ENCODE data around the gene DIPK1B. TPM values are rescaled to one million over a fixed set of nuclear protein-coding genes. Genes with fewer than 3 reads are reported as not detected.

The DIPK1B gene
- total and polyA plus RNA-seq, 2 donors (not counting 3 experiments of a cell fraction or from before 2014, with no cell fraction given): 253 to 441 TPM

GRCh38 chr9:136695435-136695895 lies 16.9 kb upstream of the DIPK1B start:
- TF ChIP-seq MAX (IDR thresholded peaks at IDR 0.05; ENCODE audit: insufficient read depth, insufficient read length) (no peak), EZH2 (IDR thresholded peaks at IDR 0.05; ENCODE audit: borderline replicate concordance, low read depth, low read length, severe bottlenecking) (no peak), JUN (IDR thresholded peaks at IDR 0.05; ENCODE audit: borderline replicate concordance, insufficient read depth, insufficient read length, low read depth) (no peak), POLR2AphosphoS5 (IDR thresholded peaks at IDR 0.05; ENCODE audit: insufficient read depth, low read depth, low read length) (no peak), GATA2 (IDR thresholded peaks at IDR 0.05; ENCODE audit: insufficient read depth, insufficient read length, low read depth, low read length) (no peak), MYC (IDR thresholded peaks at IDR 0.05; ENCODE audit: low read depth, low read length) (no peak), CTCF (IDR thresholded peaks at IDR 0.05; ENCODE audit: extremely low read depth in 1 of 2, insufficient read depth in 1 of 2, low read depth in 1 of 2, low read length in 2 of 2) (no peak), FOS (IDR thresholded peaks at IDR 0.05; ENCODE audit: borderline replicate concordance, insufficient read depth, low read length) (no peak), POLR2A (IDR thresholded peaks at IDR 0.05; ENCODE audit: low read depth, low read length) (no peak)
- ChIA-PET POLR2A (no interaction called here), CTCF (interaction anchor here (1.3 to 1.6 kb wide), 4 partner anchors 9 to 32 kb away, joined by 4 to 5 read pairs (median 4); no protein-coding TSS in a partner anchor)
- peak; percentile 29 for DNase-seq (ENCODE audit: low read depth, low spot score)
- H3K4me1 ChIP-seq (ENCODE audit: control insufficient read depth, extremely low read depth, insufficient read depth, low read length): peaks cover 6% of the 10 kb centered on the region
- no peaks in the 10 kb centered on the region for H3K9me1 ChIP-seq (replicated peaks; ENCODE audit: control insufficient read depth, extremely low read depth, insufficient read depth, low read length)
- H4K20me1 ChIP-seq (replicated peaks; ENCODE audit: control insufficient read depth, extremely low read depth, insufficient read depth, low read length): no peaks in the 10 kb centered on the region
- no peak overlapping the region for H3K9ac ChIP-seq (replicated peaks; ENCODE audit: extremely low read depth, insufficient read depth, low read length)
- H3K27ac ChIP-seq (ENCODE audit: insufficient read depth, low read depth, low read length): no peak overlapping the region
- H3K36me3 ChIP-seq (ENCODE audit: control insufficient read depth in 2 of 2, extremely low read depth in 1 of 2, insufficient read depth in 2 of 2, low read length in 2 of 2): no peaks in the 10 kb centered on the region
- no peaks in the 10 kb centered on the region for H3K79me2 ChIP-seq (ENCODE audit: control insufficient read depth, insufficient read depth, low read length)
- dilution Hi-C loops (cut with MboI; ENCODE audit: extremely low pct_ligation_motif_present, low sequenced_read_pairs): no loop called here
- no peaks in the 10 kb centered on the region for H3K9me3 ChIP-seq (replicated peaks; ENCODE audit: control insufficient read depth, insufficient read depth, low read length)
- intact Hi-C loops (cut with micrococcal nuclease): no loop called here
- peaks cover 0 to 2% of the 10 kb centered on the region in 2 experiments for H3K27me3 ChIP-seq (ENCODE audit: control insufficient read depth in 2 of 2, insufficient read depth in 2 of 2, low read length in 2 of 2)
- no peak for FAIRE-seq
- no TSS peak for BruUV-seq (replicated peaks)
- H3K4me2 ChIP-seq (ENCODE audit: insufficient read depth, low read length): no peak overlapping the region
- no peak overlapping the region for H3K4me3 ChIP-seq (replicated peaks in 1 of 3; ENCODE audit: insufficient read depth in 1 of 3, low read depth in 1 of 3, low read length in 3 of 3)
- H2AFZ ChIP-seq (ENCODE audit: low read depth, low read length): no peak overlapping the region
